ENCODE measurements around the gene SLC18B1. TPM values are rescaled to one million over a fixed set of nuclear protein-coding genes. Genes with fewer than 3 reads are reported as not detected.
"Not testable (repeated sequence)": the region's sequence is repeated elsewhere in the genome, so short reads cannot be mapped to it uniquely, and the experiment has no call there.

Gene SLC18B1
- total RNA-seq, 1 donor from 2014 or later = 1.2 TPM

DNA sequence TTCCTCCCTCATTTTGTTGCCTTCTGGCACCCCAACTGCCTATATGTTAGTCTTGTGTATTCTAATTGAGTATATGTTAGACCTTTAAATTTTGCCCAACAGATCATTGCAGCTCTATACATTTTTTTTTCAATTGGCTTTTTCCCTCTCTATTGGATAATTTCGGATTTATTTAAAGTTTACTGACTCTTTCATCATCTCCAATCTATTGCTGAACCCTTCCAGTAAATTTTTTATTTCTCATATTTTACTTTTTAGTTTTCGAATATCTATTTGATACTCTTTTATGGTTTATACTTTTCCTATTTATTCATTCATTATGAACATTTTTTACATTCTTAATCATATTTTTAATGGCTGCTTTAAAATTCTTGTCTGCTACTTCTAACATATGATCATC, 7.1 kb upstream of the SLC18B1 start:
- no peak for DNase-seq (ENCODE audit: low spot score)
- intact Hi-C loops (cut with DNase I) = no loop called here

DNA sequence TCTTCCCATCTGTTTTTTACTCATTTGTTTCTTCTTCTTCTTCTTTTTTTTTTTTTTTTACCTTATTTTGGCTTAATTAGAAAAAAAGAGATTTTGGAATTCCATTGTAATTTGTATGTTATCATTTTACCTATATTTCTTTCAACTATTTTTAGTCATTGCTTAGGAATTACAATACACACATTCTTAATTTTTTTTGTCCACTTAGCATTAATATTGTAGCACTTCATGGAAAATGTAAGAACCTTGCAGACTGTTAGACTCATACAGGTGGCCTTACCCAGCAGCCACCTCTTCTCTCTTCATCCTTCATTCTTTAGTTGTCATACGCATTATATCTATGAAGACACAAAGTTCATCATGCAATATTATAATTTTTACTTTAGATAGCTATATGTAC, 5.8 kb upstream of the SLC18B1 start:
- no peak for DNase-seq (ENCODE audit: low spot score)
- intact Hi-C loops (cut with DNase I) = no loop called here

DNA sequence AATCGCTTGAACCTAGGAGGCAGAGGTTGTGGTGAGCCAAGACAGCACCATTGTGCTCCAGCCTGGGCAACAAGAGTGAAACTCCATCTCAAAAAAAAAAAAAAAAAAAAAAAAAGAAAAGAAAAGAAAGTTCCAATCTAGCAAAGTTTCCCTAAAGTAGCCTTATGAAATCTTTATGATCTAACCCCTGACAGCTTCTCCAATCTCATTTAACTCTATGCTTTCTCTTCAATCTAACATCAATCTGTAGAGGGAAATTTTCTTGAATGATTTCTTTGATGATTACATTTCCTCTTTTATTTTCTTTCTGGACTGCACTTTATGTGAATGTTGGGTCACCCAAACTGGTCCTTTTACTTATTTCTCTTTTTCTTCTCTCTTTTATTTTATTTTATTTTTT, 2.2 kb upstream of the SLC18B1 start:
- DNase-seq (ENCODE audit: low spot score) = no peak
- intact Hi-C loops (cut with DNase I) = no loop called here

DNA sequence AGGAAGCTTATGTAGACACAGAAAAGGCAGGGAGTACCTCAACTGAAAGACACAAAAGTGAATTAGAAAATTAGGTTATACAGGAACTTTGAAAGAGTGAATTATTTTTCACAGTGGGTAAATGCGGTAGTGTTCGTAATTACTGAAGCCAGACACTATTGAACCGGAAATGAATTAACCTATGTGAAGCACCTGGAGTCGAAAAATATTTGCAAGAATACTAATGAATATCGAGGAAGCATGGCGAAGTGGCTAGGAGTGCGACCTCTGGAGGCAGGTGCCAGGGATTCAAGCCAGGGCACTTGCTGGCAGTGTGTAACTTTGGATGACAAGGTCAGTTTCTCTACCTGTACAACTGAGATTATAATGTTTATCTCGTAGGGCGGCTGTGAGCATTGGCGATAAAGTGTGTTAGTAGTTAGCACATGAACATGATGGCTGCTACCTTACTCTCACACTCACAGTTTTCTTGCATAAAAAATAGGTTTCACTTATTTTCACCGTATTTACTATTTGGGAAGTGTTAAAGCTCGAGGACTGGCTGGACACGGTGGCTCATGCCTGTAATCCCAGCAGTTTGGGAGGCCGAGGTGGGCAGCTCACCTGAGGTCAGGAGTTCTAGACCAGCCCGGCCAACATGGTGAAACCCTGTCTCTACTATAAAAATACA, 567 bp upstream of the SLC18B1 start:
- intact Hi-C loops (cut with DNase I) = no loop called here

DNA sequence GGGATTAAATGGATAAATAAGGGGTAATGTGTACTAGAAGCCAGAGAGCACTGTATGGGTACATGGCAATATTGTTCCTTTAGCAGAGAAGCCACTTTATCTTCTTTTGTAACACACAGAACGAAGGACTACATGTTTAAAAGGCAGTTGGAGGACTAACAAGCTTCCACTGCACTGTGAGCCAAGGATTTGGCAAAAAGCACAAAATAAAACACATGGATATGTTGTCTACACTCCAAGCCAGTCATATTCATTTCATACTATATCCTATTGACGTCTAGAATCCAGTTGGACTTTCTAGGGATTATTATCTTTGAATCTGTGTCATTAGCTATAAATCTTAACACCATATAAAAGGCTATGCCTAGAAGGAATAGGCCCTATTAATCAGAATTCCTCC, 3.0 kb downstream of the SLC18B1 start:
- no peak for DNase-seq (ENCODE audit: low spot score)
- intact Hi-C loops (cut with DNase I) = no loop called here

More for the DNA sequence above, 567 bp upstream of the SLC18B1 start:
- peak; percentile 83 for DNase-seq (ENCODE audit: low spot score)

DNA sequence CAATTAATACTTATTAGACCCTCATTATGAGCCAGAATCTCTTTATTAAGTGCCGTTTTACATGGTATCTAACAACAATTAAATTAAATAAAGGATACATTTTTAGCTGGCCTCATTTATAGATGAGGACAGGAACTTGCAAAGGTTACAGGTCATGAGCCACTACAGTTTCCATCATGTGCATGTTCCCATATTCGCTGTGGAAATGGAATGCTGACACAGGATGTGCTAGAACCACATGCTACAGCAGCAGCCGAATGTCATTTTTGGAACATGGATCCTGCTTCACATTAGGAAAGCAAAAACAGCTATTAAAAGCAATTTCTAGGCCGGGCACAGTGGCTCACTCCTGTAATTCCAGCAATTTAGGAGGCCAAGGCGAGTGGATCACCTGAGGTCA, 5.9 kb downstream of the SLC18B1 start:
- intact Hi-C loops (cut with DNase I) = no loop called here

DNA sequence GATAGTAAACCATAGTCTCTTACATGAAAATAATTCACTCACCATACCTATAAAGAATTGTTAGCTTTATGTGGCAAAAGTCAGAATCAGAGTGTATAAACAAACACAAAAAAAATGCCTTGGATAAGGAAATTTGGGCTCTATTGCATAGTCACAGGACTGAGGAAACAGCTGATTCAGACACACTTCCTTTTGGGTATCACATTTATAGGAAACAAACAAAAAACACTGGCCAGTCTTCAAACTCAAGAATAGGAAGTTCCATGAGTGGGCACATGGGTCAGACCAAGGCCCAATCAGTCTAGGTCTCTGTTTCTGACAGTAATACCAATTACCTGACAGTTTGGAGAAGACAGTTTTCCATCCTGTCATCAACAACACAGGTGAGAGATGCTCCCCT, 8.0 kb downstream of the SLC18B1 start:
- no peak for DNase-seq (ENCODE audit: low spot score)
- intact Hi-C loops (cut with DNase I) = no loop called here

More for the DNA sequence above, 5.9 kb downstream of the SLC18B1 start:
- DNase-seq (ENCODE audit: low spot score) = no peak

DNA sequence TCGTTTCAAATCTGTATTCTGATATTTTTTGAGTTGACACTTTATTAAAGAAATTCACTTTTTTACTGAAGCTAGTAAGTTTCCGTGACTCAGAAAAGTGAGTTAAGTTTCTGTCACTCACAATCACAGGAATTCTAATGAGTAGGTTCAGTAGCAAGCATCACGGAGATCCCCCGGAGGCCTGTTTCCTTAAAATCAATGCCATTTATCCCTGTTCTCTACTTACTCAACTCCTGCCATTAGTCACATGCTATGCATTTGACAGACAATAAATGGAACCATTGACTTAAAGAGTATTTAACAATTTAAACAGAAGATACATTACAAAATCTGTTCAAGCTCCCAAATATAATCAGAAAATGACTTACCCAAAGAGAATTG, 9.1 kb downstream of the SLC18B1 start:
- DNase-seq (ENCODE audit: low spot score) = no peak
- intact Hi-C loops (cut with DNase I) = no loop called here

DNA sequence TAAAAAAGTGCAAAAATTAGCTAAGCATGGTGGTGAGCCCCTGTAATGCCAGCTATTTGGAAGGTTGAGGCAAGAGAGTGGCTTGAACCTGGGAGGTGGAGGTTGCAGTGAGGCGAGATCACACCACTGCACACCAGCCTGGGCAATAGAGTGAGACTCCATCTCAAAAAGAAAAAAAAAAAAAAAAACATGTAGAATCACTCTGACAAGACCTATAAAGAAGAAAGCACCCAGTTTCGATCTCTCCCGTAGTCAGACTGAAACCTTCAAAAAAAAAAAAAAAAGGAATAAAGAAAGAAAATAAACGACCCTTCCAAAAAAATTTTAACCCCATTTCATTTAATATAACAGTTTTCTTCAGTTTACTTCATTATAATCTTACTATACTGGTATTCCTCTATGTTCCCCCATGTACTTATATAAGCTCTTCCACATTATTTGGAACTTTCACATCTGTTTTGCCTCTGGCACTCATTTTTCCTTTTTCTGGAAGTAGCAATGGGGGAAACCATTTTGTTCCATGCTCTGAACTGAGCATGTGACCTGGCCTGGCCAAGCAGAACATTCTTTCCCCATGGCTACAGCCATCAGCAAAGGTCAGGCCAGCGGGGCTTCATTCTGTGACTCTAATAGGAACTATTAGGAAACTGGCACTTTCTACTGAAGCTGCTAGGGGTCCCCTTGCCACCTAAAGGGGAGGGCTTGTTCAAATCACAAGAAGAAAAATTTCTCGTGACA, 9.6 kb downstream of the SLC18B1 start:
- intact Hi-C loops (cut with DNase I) = no loop called here
- no peak for DNase-seq (ENCODE audit: low spot score)

DNA sequence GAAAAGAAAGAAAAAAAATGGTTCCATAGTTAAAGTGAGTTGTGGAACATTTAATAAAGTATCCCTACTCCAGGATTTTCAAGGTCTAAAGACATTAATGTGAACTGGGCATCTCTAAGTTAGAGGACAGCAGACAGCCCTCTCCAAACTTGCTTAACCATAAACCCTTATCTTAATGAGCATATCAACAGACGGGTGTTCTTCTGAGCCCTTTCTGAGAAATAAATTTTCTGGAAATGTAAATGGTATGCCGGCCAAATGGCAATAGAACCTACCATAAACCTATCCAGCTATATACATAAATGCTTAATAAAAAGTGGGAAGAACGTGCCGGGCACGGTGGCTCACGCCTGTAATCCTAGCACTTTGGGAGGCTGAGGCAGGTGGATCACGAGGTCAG, 12.5 kb downstream of the SLC18B1 start:
- no peak for DNase-seq (ENCODE audit: low spot score)
- intact Hi-C loops (cut with DNase I) = no loop called here

DNA sequence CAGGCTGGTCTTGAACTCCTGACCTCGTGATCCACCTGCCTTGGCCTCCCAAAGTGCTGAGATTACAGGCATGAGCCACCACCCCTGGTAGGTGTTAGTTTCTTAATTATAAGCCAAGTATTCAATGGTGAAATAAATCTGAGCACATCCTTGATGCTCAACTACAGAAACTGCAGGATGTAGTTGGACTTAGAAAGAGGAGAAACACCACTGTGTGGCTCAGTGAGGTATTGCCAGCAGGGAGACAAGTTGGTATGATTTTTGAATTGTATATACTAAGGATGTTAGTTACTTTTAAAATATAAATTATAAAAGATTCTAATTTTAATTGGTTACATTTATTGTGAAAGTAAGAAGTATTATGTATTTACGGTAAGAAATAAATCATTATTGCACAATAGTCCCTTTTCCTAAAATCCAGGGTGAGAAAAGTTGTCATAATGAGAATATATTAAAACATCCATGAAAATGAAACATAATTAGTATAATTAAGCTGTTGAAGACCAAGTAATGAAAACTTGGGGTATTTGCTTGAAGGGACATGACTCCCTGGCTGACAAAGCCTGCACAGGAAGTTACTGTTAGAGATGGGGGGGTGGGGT, 17.6 kb downstream of the SLC18B1 start:
- intact Hi-C loops (cut with DNase I) = no loop called here

DNA sequence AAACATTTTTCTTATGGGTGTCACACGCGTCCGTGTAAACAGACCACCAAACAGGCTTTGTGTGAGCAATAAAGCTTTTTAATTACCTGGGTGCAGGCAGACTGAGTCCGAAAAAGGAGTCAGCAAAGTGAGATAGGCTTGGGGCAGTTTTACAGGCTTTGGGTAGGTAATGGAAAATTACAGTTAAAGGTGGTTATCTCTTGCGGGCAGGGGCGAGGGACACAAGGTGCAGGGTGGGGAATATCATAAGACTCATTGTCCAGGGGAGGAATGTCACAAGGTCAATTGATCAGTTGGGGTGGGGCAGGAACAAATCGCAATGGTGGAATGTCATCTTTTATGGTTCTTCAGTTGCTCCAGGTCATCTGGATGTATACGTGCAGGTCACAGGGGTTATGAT, 20.6 kb downstream of the SLC18B1 start:
- intact Hi-C loops (cut with DNase I); DNase-seq (ENCODE audit: low spot score): not testable (repeated sequence)

More for the DNA sequence above, 17.6 kb downstream of the SLC18B1 start:
- DNase-seq (ENCODE audit: low spot score) = no peak

DNA sequence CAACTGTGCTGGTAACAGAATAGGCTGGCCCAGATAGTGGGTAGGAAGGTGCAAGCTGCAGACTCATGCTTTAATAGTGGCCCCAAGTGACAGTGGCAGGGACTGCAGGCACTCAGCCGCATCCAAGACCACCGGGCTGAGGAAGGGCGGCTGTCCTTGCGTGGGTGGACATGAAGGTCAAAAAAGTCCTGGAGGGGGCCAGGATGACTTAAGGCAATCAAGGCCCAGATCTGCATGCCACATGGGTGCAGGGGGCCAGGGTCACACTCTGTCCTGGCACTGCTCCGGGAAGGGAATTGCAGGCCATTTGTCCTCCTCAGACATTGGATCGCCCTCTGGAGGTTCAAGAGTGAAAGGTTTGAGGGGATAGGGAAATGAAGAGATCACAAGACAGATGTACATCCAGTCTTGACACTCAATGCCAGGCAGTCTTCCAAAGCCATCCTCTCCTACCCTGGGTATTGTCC, 30.4 kb downstream of the SLC18B1 start:
- DNase-seq (ENCODE audit: low spot score) = no peak
- intact Hi-C loops (cut with DNase I) = loop anchor here (5.0 kb wide), 1 partner anchor 96 kb away; no protein-coding TSS in a partner anchor

DNA sequence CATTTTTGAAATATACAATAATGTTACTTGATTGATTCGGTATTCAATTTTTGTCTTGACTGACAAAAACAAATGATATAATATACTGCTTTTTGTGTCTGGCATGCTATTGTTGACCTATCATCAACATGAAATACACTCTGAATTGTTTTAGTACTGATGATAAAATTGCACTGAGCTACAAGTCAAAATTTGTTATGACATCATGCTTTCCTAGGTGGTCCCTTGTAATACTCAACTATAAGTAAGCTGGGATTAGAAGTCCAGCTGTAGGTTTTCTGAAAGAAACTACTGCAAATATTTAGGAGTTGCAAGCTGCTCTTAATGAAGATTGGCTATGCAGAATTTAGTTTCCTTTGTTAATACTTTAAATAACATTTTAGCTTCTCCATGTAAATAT, 32.9 kb downstream of the SLC18B1 start:
- intact Hi-C loops (cut with DNase I) = loop anchor here (5.0 kb wide), 1 partner anchor 93 kb away; no protein-coding TSS in a partner anchor
- no peak for DNase-seq (ENCODE audit: low spot score)

DNA sequence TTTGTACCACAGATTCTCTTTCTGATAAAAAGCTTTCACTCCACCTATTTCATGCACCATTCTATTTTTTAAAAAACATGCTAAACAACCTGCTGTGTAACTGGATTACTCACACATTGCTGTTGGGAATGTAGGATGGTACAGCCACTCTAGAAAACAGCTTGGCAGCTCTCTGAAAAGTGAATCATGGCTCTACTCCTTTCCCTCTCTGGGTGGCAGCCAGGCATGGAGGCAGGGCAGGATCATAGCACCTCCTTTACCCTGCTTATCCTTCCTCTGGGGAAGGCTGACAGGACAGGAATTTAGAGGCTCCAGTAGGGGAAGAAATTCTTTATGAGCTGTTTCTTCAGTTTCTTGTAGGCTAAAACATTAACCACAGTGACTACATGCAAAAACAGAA, 34.1 kb downstream of the SLC18B1 start:
- DNase-seq (ENCODE audit: low spot score) = no peak
- intact Hi-C loops (cut with DNase I) = no loop called here

DNA sequence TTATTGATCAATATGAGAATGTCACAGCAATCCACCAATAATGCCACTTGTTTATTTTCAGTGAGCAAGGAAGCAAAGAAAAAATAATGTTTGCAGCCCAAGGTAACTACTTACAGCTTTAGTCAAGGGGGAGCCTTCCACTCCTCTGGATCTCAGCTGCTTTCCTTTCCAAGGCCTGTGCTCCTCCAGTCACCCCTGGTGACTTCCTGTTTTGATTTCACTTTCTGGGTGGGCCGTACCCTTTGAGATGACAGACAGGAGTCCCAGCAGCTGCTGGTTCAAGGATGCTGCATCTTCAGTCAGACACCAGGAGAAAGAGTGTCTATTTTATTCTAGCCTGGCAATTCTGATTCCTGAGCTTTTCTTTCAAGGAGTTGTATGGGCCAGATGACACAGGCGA, 35.2 kb downstream of the SLC18B1 start:
- intact Hi-C loops (cut with DNase I) = no loop called here
- DNase-seq (ENCODE audit: low spot score) = no peak

DNA sequence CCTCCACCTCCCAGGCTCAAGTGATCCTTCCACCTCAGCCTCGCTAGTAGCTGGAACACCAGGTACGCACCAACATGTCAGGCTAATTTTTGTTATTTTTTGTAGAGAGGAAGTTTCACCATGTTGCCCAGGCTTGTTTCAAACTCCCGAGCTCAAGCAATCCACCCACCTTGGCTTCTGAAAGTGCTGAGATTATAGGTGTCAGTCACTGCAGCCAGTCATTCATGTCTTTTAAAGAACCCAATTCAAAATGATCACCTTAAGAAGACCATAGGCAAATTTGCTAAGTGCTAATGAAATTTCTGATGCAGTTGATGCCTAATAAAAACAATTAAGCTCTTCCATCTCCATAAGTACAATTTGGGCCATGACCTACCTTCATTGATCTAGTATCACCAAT, 38.2 kb downstream of the SLC18B1 start:
- intact Hi-C loops (cut with DNase I) = no loop called here
- DNase-seq (ENCODE audit: low spot score) = no peak

DNA sequence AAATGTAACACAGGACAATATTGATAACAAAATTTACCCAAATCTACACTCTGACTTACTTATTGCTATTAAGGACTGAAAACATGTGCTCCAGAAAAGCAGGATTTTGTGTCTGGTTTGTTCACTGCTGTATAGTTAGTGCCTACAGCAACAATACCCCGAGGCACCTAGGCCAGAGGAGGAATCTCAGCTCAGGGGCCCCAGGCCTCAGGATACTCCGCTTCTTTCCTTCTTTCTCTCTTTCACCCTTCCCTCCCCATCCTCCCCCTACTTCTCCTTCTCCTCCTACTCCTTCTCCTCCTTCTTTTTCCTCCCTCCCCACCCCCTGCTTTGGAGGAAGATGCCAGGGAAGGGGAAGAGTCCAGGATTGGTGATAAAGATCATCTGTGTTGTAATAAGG, 39.7 kb downstream of the SLC18B1 start:
- intact Hi-C loops (cut with DNase I) = no loop called here
- DNase-seq (ENCODE audit: low spot score) = no peak

DNA sequence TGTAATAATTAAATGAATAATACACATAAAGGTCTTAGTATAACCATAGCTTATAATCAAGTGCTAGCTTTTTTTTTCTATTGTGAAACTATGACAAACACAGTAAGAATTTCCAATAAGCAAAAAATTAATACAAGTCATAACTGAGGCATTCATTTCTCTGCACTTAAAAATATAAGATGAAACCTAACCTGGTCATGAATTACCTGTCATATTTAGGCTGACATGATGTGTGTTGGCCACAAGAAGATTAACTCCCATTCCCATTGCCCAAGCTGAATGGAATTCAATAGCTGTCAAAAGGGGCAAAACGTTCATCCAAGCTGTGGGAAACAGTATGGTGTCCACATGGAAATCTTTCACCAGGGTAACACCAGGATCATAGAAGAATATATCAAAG, 46.2 kb downstream of the SLC18B1 start:
- intact Hi-C loops (cut with DNase I) = no loop called here
- no peak for DNase-seq (ENCODE audit: low spot score)

DNA sequence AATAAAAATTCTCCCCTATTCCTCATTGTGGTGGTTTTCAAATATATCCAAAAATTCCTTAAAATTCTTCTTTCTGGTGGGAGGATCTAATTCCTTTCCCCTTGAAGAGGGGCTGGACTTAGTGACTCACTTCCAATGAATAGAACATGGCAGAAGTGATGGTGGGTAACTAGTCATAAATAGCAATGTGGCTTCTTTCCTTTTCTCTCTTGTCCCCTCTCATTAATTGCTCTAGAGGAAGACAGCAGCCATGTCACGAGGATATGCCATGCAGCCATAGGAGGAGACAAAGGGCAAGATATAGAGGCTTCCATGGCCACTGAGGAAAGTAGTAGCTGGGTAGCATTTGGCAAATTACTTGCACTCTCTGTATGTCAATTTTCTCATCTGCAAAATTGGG, 46.6 kb downstream of the SLC18B1 start:
- intact Hi-C loops (cut with DNase I) = no loop called here

DNA sequence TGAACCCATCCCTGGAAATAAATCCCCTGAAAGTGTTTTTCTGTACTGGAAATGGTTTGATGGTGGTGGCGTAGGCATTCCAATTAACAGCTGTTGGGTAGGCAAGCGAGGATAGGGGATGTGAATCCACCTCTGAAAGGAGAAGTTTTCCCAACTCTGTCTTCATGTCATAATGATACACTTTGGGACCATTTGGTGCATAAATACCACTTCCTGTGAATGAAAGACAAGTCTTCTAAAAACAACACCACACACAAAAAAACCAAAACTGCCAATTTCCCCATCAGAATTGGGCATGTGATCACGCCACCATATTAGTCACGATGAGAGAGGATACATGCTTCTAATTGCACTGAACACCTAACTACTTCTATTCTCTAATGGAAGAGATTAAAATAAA, 47.1 kb downstream of the SLC18B1 start:
- intact Hi-C loops (cut with DNase I) = no loop called here
- DNase-seq (ENCODE audit: low spot score) = no peak

More for the DNA sequence above, 46.6 kb downstream of the SLC18B1 start:
- no peak for DNase-seq (ENCODE audit: low spot score)

Measured in cardiac septum (tissue), 1 donor.